Mucosa of descending colon (tissue), 3 donors: ENCODE measurements around the gene CRTAC1. TPM values are rescaled to one million over a fixed set of nuclear protein-coding genes. Genes with fewer than 3 reads are reported as not detected.

Experiments
- ATAC-seq: fragments of 200-7000 bp; cut with Tn5 transposase; one replicate; pipeline ENCODE4 v1.9.1; 2020; ENCODE audit warnings: mild to moderate bottlenecking, moderate library complexity
- DNase-seq, 3 donors: peaks; one replicate each; pipeline ENCODE4 v3.0.0-alpha.2; 2020
- H3K36me3 ChIP-seq: fragments of 200-600 bp; one replicate; pipeline ENCODE4 v1.8.0; 2021; ENCODE audit warnings: low read depth, mild to moderate bottlenecking
- H3K4me1 ChIP-seq: fragments of 200-600 bp; one replicate; pipeline ENCODE4 v1.8.0; 2021; ENCODE audit warnings: low read depth, mild to moderate bottlenecking
- H3K4me3 ChIP-seq: fragments of 200-600 bp; one replicate; pipeline ENCODE4 v1.8.0; 2021; ENCODE audit warnings: mild to moderate bottlenecking
- H3K9me3 ChIP-seq: fragments of 200-600 bp; one replicate; pipeline ENCODE4 v1.8.0; 2021; ENCODE audit warnings: mild to moderate bottlenecking
- CTCF ChIP-seq: fragments of 200-600 bp; IDR thresholded peaks from one replicate; pipeline ENCODE4 v1.8.0; 2022; ENCODE audit warnings: antibody characterized with exemption, mild to moderate bottlenecking
- intact Hi-C, 2 donors: fragments of 100-400 bp; cut with DNase I in 1 of 2; cut with micrococcal nuclease in 1 of 2; formaldehyde crosslinking; loops; one replicate each; pipeline versions ENCODE4 v1.11.0 to v1.11.1; 2022; cut with DNase I, micrococcal nuclease
- total RNA-seq, 3 donors: library from RNA; stranded (reverse); fragmentation: NEBNext Ultra II Directional in 2 of 3; extraction: Animal tissue kit (Norgen Biotek cat#: 25700) in 2 of 3; gene quantifications; one replicate each; pipeline versions ENCODE4 v1.2.1 to v1.2.4, GENCODE V29; 2021 to 2023
- donor health status: DM: no; HTN: no; CAD: no; lungs with moderate emphysema.
- donor health status: DM: no; HTN: no; CAD: no.
- donor health status: DM: no; HTN: yes; CAD: no.

The CRTAC1 gene
- total RNA-seq, 3 donors from 2014 or later: 0.17 to 8.8 (median 1.0) TPM

- no peaks in the 10 kb centered on the region for H3K36me3 ChIP-seq
- intact Hi-C loops: no loop called here
- H3K4me1 ChIP-seq: no peaks in the 10 kb centered on the region
- no peak overlapping the region for H3K4me3 ChIP-seq
- no peaks in the 10 kb centered on the region for H3K9me3 ChIP-seq
- DNase-seq: peak in 1 of 3 donors; percentile 12
- ATAC-seq: no peak
- TF ChIP-seq CTCF: no peak
These were observed 16.8 kb upstream of the CRTAC1 start for GRCh38 chr10:98047009-98047741.

GRCh38 chr10:98045785-98046389 is 15.5 kb upstream of the CRTAC1 start:
- Histone ChIP-seq H3K36me3 (no peaks in the 10 kb centered on the region), H3K9me3 (no peaks in the 10 kb centered on the region), H3K4me3 (no peak overlapping the region), H3K4me1 (no peaks in the 10 kb centered on the region)
- TF ChIP-seq CTCF: peak; percentile 78
- DNase-seq: peak in 2 of 3 donors; percentile 57 to 61
- peak; percentile 81 for ATAC-seq
- intact Hi-C loops: no loop called here

- Histone ChIP-seq H3K4me3 (no peak overlapping the region), H3K36me3 (no peaks in the 10 kb centered on the region), H3K4me1 (no peaks in the 10 kb centered on the region), H3K9me3 (no peaks in the 10 kb centered on the region)
- intact Hi-C loops: loop anchor here (5.0 kb wide), 1 partner anchor 129 kb away; no protein-coding TSS in a partner anchor
- DNase-seq (peak in 2 of 3 donors; percentile 68 to 84), ATAC-seq (peak; percentile 77)
- TF ChIP-seq CTCF: peak; percentile 54
These were observed 11.1 kb upstream of the CRTAC1 start for GRCh38 chr10:98041352-98042043.

- H3K4me3 ChIP-seq: no peak overlapping the region
- DNase-seq: no peak
- H3K9me3 ChIP-seq: no peaks in the 10 kb centered on the region
- no peak for TF ChIP-seq CTCF
- H3K4me1 ChIP-seq: no peaks in the 10 kb centered on the region
- no peaks in the 10 kb centered on the region for H3K36me3 ChIP-seq
- intact Hi-C loops: loop anchor here (5.0 kb wide), 1 partner anchor 128 kb away; no protein-coding TSS in a partner anchor
- ATAC-seq: no peak
These were observed 9.4 kb upstream of the CRTAC1 start for GRCh38 chr10:98039690-98040381.

- intact Hi-C loops: no loop called here
- no peak for ATAC-seq
These were observed 7.9 kb upstream of the CRTAC1 start for GRCh38 chr10:98038288-98038687.

More at GRCh38 chr10:98038288-98038687, 7.9 kb upstream of the CRTAC1 start:
- no peaks in the 10 kb centered on the region for H3K36me3 ChIP-seq
- no peaks in the 10 kb centered on the region for H3K4me1 ChIP-seq
- H3K9me3 ChIP-seq: no peaks in the 10 kb centered on the region
- TF ChIP-seq CTCF: no peak
- no peak overlapping the region for H3K4me3 ChIP-seq
- no peak for DNase-seq
